Activated CD8-positive, alpha-beta memory T cell treated with anti-CD3 and anti-CD28 coated beads, Interleukin-2, amount 50 U/mL, for 1 hour (primary cell): Measurements from ENCODE around the gene QPRT.
"Not testable (repeated sequence)": the region's sequence is repeated elsewhere in the genome, so short reads cannot be mapped to it uniquely, and the experiment has no call there.

Source experiments
- DNase-seq: peaks from one replicate; pipeline ENCODE4 v3.0.0-alpha.2; 2020; ENCODE audit errors: extremely low read depth

Gene QPRT

DNA sequence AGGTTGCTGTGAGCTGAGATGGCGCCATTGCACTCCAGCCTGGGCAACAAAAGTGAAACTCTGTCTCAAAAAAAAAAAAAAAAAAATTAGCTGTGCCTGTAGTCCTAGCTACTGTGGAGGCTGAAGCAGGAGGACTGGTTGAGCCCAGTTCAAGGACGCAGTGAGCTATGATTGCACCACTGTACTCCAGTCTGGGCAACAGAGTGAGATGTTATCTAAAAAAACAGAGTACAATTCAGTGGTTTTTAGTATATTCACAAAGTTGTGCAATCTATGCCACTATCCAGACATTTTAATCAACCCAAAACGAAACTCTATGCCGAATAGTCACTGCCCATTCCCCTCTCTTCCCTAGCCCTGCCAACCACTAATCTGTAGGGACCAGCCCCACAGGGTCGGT is 41.7 kb downstream of the QPRT start:
- DNase-seq, result no peak

- DNase-seq, result not testable (repeated sequence)
Measured at GRCh38 chr16:29721167-29721879, 42.3 kb downstream of the QPRT start.

DNA sequence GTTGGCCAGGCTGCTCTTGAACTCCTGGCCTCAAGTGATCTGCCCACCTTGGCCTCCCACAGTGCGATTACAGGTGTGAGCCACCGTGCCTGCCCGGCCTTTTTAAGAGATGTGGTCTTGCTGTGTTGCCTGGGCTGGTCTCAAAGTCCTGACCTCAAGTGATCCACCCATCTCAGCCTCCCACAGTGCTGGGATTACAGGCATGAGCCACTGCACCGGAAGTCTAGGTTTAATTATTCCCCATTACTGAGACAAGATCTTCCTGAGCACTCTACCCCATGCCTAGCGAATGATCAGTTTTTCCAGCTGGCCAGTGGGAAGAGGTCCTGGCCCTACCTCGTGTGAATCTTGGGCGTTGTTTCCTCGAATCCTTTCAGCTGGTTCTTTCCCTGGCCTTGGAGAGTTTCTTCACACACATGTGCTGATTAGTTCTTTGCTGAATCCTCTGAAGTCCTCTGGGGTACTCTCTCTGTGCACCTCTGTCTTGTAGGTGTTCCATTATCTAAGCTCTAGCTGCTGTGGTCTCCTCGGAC is 47.9 kb downstream of the QPRT start:
- no peak for DNase-seq

DNA sequence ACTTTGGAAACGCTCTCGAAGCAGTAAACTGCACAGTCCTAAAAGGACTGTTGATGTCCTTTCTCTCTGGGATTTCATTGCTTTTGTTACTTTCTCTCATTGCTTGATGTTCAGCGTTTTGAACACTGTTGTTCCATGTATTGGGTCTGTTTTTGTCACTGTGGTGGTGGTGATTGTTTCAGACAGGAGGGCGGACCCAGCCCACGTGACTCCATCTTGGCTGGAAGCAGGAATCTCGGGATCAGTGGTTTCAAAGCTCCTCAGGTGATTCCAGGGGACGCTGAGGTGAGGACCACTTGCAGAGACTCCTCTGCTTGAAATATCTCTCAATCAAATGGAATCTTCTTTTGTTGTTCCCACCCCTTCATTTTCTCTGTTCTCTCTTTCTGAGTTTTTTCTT is 48.5 kb downstream of the QPRT start:
- no peak for DNase-seq

- no peak for DNase-seq
Measured at GRCh38 chr16:29729116-29729521, 50.1 kb downstream of the QPRT start.

DNA sequence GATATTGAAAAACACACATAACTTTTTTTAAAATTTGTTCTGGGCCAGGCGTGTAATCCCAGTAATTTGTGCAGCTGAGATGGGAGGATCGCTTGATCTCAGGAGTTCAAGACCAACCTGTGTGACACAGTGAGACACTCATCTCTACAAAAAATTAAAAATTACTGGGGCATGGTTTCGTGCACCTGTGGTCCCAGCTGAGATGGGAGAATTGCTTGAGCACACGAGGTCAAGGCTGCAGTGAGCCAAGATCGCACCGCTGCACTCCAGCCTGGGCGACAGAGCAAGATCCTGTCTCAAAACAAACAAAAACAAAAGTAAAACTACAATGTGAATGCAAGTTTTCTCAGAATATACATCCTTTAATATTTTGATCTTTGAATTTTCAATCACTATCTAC is 51.7 kb downstream of the QPRT start:
- DNase-seq, result no peak

DNA sequence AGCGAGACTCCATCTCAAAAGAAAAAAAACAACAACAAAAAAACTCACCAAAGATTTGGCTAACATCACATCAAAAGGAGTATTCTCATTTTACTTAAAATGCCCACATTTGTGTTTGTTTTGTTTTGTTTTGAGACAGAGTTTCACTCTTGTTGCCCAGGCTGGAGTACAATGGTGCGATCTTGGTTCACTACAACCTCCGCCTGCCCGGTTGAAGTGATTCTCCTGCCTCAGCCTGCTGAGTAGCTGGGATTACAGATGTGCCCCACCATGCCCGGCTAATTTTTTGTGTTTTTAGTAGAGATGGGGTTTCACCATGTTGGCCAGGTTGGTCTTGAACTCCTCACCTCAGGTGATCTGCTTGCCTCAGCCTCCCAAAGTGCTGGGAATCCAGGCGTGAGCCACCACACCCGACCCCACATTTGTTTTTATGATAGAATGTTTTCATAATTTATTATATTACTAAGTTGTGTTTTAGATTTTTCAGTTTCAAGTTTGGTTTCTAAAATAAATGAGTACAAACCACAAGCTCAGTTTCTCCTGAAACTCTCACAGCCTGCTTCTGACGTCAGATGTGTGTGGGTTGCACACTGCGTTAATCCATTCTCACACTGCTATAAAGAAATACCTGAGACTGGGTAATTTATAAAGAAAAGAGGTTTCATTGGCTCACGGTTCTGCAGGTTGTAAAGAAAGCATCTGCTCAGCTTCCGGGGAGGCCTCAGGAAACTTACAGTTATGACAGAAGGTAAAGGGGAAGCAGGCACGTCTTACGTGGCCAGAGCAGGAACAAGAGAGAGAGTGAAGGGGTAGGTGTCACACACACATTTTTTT is 53.0 kb downstream of the QPRT start:
- DNase-seq, result not testable (repeated sequence)

DNA sequence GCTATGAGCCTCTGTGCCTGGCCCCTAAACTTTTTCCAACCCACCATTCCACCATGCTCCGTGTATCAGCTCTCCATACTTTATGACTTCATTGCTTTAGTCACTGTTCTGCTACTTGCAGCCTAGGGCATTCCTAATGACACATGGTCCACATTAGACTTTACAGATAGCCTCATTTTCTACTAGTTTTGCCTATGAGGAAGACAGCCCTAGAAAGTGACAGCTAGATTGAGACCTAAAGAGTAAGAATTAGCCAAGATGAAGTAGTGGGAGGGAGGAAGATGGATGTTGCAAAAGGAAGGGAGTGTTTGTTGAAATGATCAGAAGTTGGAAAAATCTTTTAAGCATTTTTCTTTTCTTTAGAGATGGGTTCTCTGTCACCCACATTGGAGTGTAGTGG is 55.8 kb downstream of the QPRT start:
- no peak for DNase-seq

GRCh38 chr16:29736112-29736511 is 57.1 kb downstream of the QPRT start:
- DNase-seq, result no peak

- DNase-seq, result no peak
Measured at GRCh38 chr16:29736764-29737163, 57.8 kb downstream of the QPRT start.

- DNase-seq, result no peak
Measured at GRCh38 chr16:29737713-29738112, 58.7 kb downstream of the QPRT start.

DNA sequence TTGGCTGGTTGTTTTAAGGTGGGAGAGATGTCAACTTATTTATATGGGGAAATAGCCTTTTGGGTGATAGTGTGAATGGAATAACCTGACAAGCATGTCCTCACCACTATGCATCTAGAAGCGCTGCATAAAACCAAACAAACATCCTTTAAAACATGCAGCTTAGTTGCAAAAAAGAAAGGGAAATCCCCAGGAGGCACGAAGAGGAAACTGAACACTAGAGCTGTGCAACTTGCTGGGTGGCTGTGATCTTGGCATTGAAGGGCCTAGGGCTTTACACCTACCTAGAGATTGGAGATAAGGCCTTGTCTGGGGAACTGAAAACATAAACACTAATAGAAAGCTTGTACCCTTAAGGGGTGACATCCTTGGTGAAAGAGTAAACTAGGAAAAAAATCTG is 59.5 kb downstream of the QPRT start:
- no peak for DNase-seq

DNA sequence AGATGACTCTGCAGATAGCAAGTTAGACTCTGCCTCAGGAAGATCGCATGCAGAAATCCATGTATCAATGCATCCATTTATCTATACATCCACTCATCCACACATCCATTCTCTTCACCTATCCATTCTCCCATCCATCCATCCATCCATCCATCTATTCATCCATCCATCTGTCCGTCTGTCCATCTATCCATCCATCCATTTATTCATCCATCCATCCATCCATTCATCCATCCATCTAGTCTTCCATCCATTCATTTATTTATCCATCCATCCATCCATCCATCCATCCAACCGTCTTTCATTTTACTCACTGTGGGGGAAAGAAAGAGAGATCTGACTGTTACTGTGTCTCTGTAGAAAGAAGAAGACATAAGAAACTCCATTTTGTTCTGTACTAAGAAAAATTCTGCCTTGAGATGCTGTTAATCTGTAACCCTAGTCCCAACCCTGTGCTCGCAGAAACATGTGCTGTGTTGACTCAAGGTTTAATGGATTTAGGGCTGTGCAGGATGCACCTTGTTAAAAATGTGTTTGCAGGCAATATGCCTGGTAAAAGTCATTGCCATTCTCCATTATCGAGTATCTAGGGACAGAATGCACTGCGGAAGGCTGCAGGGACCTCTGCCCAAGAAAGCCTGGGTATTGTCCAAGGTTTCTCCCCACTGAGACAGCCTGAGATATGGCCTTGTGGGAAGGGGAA is 61.1 kb downstream of the QPRT start:
- not testable (repeated sequence) for DNase-seq

DNA sequence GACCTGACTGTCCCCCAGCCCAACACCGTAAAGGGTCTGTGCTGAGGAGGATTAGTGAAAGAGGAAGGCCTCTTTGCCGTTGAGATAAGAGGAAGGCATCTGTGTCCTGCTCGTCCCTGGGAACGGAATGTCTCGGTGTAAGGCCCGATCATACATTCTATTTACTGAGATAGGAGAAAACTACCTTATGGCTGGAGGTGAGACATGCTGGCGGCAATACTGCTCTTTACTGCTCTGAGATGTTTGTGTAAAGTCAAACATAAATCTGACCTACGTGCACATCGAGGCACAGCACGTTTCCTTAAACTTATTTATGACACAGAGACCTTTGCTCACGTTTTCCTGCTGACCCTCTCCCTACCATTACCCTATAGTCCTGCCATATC is 61.6 kb downstream of the QPRT start:
- not testable (repeated sequence) for DNase-seq

GRCh38 chr16:29742683-29743275 is 63.8 kb downstream of the QPRT start:
- no peak for DNase-seq

DNA sequence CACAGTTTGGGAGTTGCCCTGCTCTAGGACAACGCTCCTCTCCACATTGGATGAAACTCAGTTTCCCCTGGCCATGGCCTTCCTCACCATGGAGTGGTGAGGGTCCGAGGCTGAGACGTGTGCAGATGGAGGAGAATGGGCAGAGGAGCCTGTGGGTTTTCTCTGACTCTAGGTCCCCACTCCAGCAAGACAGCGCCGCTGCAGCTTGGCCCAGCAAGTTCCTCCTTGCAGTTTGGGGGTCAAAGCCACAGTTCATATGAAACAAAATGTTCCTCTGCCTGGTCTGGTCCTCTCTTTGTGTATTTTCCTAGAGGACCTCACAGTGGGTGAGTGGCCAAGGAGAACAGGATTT is 64.5 kb downstream of the QPRT start:
- DNase-seq, result no peak

- no peak for DNase-seq
Measured at GRCh38 chr16:29743827-29744531, 65.0 kb downstream of the QPRT start.

DNA sequence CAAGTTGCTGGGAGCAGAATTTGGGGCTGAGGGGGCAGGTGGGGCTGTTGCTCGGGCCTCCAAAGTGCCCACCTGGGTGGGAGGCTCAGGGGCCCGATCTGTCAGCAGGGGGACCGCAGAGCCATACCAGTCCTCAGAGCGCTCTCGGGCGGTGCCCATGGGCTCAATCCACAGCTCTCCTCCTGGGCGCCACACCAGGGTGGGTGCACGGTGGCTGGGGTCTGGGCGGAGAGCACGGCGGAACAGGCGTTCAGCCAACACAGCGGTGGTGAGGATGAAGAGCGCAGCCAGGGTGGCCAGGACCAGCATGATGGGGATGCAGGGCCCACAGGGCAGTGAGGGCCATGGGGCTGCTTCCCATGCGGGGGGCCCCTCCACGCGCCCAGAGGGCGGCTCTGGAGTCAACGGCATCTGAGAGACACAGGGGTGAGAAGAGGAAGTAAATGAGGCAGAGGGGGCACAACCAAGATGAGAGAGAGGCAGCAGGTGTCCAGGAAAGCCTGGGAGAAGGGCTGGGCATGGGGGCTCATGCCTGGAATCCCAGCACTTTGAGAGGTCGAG is 65.6 kb downstream of the QPRT start:
- DNase-seq, result no peak

DNA sequence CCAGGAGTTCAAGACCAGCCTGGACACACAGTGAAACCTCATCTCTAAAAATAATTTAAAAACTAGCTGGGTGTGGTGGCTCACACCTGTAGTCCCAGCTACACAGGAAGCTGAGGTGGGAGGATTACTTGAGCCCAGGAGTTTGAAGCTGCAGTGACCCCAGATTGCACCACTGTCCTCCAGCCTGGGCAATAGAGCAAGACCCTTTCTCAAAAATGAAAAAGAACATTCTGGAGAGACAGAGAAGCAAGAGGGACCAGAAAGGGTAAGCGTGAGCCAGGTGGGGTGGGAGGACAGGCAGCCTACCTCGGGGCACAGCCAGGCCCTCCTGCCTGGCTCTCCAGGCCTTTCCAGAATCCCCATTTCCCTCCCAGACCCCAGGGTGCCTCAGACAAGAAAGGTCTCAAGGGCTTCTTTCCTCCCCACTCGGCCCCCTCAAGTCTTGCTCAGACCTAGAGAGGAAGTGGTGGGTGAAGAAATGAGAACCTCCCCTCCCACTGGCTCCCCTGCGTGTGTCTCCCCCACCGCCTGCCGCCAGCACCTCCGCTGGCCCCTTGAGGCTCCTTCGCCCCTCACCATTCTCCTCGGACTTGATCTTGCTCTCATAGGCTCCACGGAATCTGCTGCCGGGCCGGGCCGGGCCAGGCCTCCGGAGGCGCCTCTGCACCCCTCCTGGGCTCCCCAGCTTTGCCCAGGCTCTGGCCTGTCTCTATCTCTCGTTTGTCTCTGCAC is 66.3 kb downstream of the QPRT start:
- DNase-seq, result no peak

DNA sequence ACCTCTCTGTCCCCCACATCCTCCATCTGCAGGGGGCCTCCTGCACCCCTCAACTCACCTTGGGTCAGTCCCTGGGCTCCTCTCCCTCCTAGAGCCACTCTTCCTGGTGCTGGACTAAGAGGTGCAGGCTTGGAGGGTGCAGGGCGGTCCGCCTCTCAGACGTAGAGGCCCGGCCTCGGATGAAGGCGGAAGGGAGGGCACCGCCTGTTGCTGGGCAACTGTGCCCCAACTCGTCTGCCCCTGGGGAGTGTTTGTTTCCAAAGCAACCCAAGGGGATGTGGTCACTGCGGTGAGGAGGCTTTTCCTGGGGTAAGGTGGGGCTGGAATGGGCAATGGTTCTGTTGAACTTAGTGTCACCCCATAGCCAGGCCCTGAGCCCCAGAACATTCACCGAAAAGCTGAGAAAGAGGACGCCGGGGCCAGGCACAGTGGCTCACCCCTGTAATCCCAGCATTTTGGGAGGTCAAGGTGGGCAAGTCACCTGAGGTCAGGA is 66.9 kb downstream of the QPRT start, which contains the start of gene C16orf54:
Gene C16orf54, minus strand, starts transcription at position 138 of the 493 bp plus-strand sequence. CDS start 1,039 bp downstream, outside the sequence.
- peak; percentile 93 for DNase-seq
